ENCODE data around the gene HIVEP3. TPM values are rescaled to one million over a fixed set of nuclear protein-coding genes. Genes with fewer than 3 reads are reported as not detected.

Gene HIVEP3
- total RNA-seq, 1 experiment from 2014 or later: 1.4 TPM

DNA sequence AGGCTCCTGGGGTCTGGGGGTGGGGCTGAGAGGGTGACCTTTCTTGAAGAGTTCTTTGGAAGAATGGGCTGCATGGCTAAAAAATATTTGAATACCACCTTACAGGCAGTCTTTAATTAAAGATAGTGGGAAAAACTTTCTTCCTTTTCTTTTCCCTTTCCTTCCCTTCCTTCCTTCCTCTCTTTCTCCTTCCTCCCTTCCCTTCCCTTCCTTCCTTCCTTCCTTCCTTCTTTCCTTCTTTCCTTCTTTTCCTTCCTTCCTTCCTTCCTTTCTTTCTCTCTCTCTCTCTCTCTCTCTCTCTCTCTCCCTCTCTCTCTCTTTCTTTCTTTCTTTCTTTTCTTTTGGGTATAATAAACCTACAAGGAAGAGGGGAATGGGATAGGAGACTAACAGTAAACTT lies 356.4 kb downstream of the HIVEP3 start:
- no peak overlapping the region for H3K18ac ChIP-seq (ENCODE audit: insufficient read length, low read depth, low read length)
- no peaks in the 10 kb centered on the region for H3K23me2 ChIP-seq (ENCODE audit: insufficient read length, low read depth, low read length, poor library complexity, severe bottlenecking)
- no peak overlapping the region for H2BK5ac ChIP-seq (ENCODE audit: insufficient read length, low read length)
- no peak overlapping the region for H3K14ac ChIP-seq (ENCODE audit: insufficient read depth, low read length)
- no peak overlapping the region for H4K8ac ChIP-seq (replicated peaks; ENCODE audit: insufficient read length, low read depth, low read length)
- TF ChIP-seq, protein P1, sequence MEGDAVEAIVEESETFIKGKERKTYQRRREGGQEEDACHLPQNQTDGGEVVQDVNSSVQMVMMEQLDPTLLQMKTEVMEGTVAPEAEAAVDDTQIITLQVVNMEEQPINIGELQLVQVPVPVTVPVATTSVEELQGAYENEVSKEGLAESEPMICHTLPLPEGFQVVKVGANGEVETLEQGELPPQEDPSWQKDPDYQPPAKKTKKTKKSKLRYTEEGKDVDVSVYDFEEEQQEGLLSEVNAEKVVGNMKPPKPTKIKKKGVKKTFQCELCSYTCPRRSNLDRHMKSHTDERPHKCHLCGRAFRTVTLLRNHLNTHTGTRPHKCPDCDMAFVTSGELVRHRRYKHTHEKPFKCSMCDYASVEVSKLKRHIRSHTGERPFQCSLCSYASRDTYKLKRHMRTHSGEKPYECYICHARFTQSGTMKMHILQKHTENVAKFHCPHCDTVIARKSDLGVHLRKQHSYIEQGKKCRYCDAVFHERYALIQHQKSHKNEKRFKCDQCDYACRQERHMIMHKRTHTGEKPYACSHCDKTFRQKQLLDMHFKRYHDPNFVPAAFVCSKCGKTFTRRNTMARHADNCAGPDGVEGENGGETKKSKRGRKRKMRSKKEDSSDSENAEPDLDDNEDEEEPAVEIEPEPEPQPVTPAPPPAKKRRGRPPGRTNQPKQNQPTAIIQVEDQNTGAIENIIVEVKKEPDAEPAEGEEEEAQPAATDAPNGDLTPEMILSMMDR (conservative IDR thresholded peaks at IDR 0.05): no peak
- no peak overlapping the region for H3K4me3 Mint-ChIP-seq
- no peak overlapping the region for H3K4me2 ChIP-seq (ENCODE audit: insufficient read depth, insufficient read length, low read length)
- H2BK15ac ChIP-seq (ENCODE audit: low read depth, low read length): no peak overlapping the region
- no peak overlapping the region for H2AK5ac ChIP-seq (ENCODE audit: insufficient read length, low read length)
- no peak overlapping the region for H3K27ac Mint-ChIP-seq
- no peak overlapping the region for H4K5ac ChIP-seq (ENCODE audit: insufficient read length, low read depth, low read length)
- H3K79me1 ChIP-seq (ENCODE audit: insufficient read depth, low read depth, low read length, poor library complexity, severe bottlenecking): no peaks in the 10 kb centered on the region
- no peak for DNase-seq
- no peak overlapping the region for H3K27ac ChIP-seq (ENCODE audit: insufficient read length, low read depth, low read length)
- no peak overlapping the region for H2BK20ac ChIP-seq (ENCODE audit: low read depth, low read length, poor library complexity, severe bottlenecking)
- no peak overlapping the region for H4K91ac ChIP-seq (ENCODE audit: insufficient read length, low read depth, low read length)
- H3K4ac ChIP-seq (ENCODE audit: low read depth, low read length): no peak overlapping the region
- H3T11ph ChIP-seq (ENCODE audit: low read length): no peak overlapping the region
- no peak overlapping the region for H2BK12ac ChIP-seq (ENCODE audit: insufficient read length, low read depth, low read length)
- H3K23ac ChIP-seq (ENCODE audit: insufficient read length, low read depth, low read length): no peak overlapping the region
- H3K56ac ChIP-seq (ENCODE audit: insufficient read length, low read depth, low read length): no peak overlapping the region
- H2BK120ac ChIP-seq (ENCODE audit: low read depth, low read length, poor library complexity, severe bottlenecking): no peak overlapping the region
- no peaks in the 10 kb centered on the region for H3K4me1 ChIP-seq (ENCODE audit: insufficient read depth, low read length)
- no peaks in the 10 kb centered on the region for H3K36me3 Mint-ChIP-seq (ENCODE audit: insufficient read depth in 1 of 3, low read depth in 3 of 3)
- H3K4me1 Mint-ChIP-seq: peaks cover 0 to 8% of the 10 kb centered on the region in 2 experiments; a peak in 3 of 4 replicates
- peaks cover 34% of the 10 kb centered on the region for H3K27me3 Mint-ChIP-seq (ENCODE audit: low read depth)
- H3K27me3 ChIP-seq (ENCODE audit: insufficient read depth, low read length): no peaks in the 10 kb centered on the region
- H3K9me3 Mint-ChIP-seq: no peaks in the 10 kb centered on the region
- no peaks in the 10 kb centered on the region for H3K79me2 ChIP-seq (ENCODE audit: insufficient read depth, low read length)
- H3K9me3 ChIP-seq (ENCODE audit: control insufficient read depth, low read depth, low read length): no peaks in the 10 kb centered on the region
- H4K20me1 ChIP-seq (ENCODE audit: control insufficient read depth, insufficient read depth, insufficient read length): no peaks in the 10 kb centered on the region
- no peak overlapping the region for H3K9ac ChIP-seq (ENCODE audit: extremely low read depth, insufficient read length, low read length)
- H2AFZ ChIP-seq (ENCODE audit: low read length): no peak overlapping the region

All from H9 (cell line).